GM19372 (cell line): ENCODE data around the gene HOTAIR.

ENCODE experiments used
- ATAC-seq: cut with Tn5 transposase; IDR thresholded peaks from one replicate; pipeline ENCODE4 v1.9.1; 2021; ENCODE audit warnings: mild to moderate bottlenecking, low read depth, moderate library complexity; ENCODE audit not compliant: unreplicated experiment

The HOTAIR gene

GRCh38 chr12:54000116-54001114 is 25.7 kb upstream of the HOTAIR start, which contains the start of gene HOXC9:
Gene HOXC9 (plus strand): TSS chr12:54000161. CDS start chr12:54000189, 28 bp downstream.
- ATAC-seq: no peak

- ATAC-seq: no peak
These were observed 24.9 kb upstream of the HOTAIR start for GRCh38 chr12:53999559-54000115.

GRCh38 chr12:53998900-53999236 is 24.1 kb upstream of the HOTAIR start:
- ATAC-seq: no peak

- ATAC-seq: no peak
These were observed 23.6 kb upstream of the HOTAIR start for GRCh38 chr12:53998110-53998899.

GRCh38 chr12:53997204-53998109 is 22.7 kb upstream of the HOTAIR start:
- no peak for ATAC-seq

- no peak for ATAC-seq
These were observed 21.8 kb upstream of the HOTAIR start for GRCh38 chr12:53996240-53997203.

- no peak for ATAC-seq
These were observed 20.9 kb upstream of the HOTAIR start for GRCh38 chr12:53995378-53996239.

GRCh38 chr12:53995002-53995377 is 20.2 kb upstream of the HOTAIR start:
- ATAC-seq: no peak

GRCh38 chr12:53994264-53995001 is 19.7 kb upstream of the HOTAIR start:
- no peak for ATAC-seq

- no peak for ATAC-seq
These were observed 19.2 kb upstream of the HOTAIR start for GRCh38 chr12:53994009-53994263.

- ATAC-seq: no peak
These were observed 18.6 kb upstream of the HOTAIR start for GRCh38 chr12:53993162-53994008.

GRCh38 chr12:53992377-53992889 is 17.7 kb upstream of the HOTAIR start:
- no peak for ATAC-seq

GRCh38 chr12:53991077-53991460 is 16.3 kb upstream of the HOTAIR start:
- no peak for ATAC-seq

GRCh38 chr12:53990311-53991076 is 15.7 kb upstream of the HOTAIR start:
- ATAC-seq: no peak

GRCh38 chr12:53989227-53990113 is 14.7 kb upstream of the HOTAIR start:
- ATAC-seq: no peak
